Natural killer cell (primary cell): Measurements from ENCODE around the gene MROH7. TPM values are rescaled to one million over a fixed set of nuclear protein-coding genes. Genes with fewer than 3 reads are reported as not detected.

Experiments
- ATAC-seq, 3 donors: fragments of 150-1000 bp in 2 of 3; fragments of 200-7000 bp in 1 of 3; cut with Tn5 transposase; 1 replicate in 1 of 3; 2 replicates in 2 of 3; pipeline ENCODE4 v1.10.0; 2021; ENCODE audit warnings: mild to moderate bottlenecking in 2 of 3, moderate library complexity in 2 of 3
- DNase-seq, 2 donors: peaks; one replicate each; pipeline versions ENCODE4 v3.0.0 to v3.0.0-alpha.2; 2013 to 2021; ENCODE audit warnings: mixed read lengths in 1 of 2
- H3K27ac ChIP-seq: one replicate; pipeline ENCODE4 v1.5.1; 2013; ENCODE audit warnings: mild to moderate bottlenecking, low read length
- H3K27me3 ChIP-seq: one replicate; pipeline ENCODE4 v1.6.1; 2013; ENCODE audit warnings: low read length; ENCODE audit not compliant: control insufficient read depth, insufficient read depth
- H3K36me3 ChIP-seq: one replicate; pipeline ENCODE4 v1.6.1; 2013; ENCODE audit warnings: low read length; ENCODE audit not compliant: control insufficient read depth, insufficient read depth
- H3K4me1 ChIP-seq: one replicate; pipeline ENCODE4 v1.6.1; 2013; ENCODE audit warnings: low read length; ENCODE audit not compliant: control insufficient read depth, insufficient read depth
- H3K4me3 ChIP-seq: one replicate; pipeline ENCODE4 v1.5.1; 2013; ENCODE audit warnings: low read length
- H3K9me3 ChIP-seq: one replicate; pipeline ENCODE4 v1.6.1; 2013; ENCODE audit warnings: low read length; ENCODE audit not compliant: control insufficient read depth, insufficient read depth
- H3K27ac Mint-ChIP-seq, 2 donors: one replicate each; pipeline ENCODE4 v1.8.0; 2022; ENCODE audit warnings: mild to moderate bottlenecking in 2 of 2, mixed read lengths in 2 of 2, moderate library complexity in 1 of 2
- H3K27me3 Mint-ChIP-seq, 2 donors: one replicate each; pipeline ENCODE4 v1.8.0; 2022; ENCODE audit warnings: low read depth in 2 of 2, mixed read lengths in 2 of 2
- H3K36me3 Mint-ChIP-seq: one replicate; pipeline ENCODE4 v1.8.0; 2022; ENCODE audit warnings: mixed read lengths
- H3K4me1 Mint-ChIP-seq, 2 donors: one replicate each; pipeline ENCODE4 v1.8.0; 2022; ENCODE audit warnings: mixed read lengths in 2 of 2
- H3K4me3 Mint-ChIP-seq: one replicate; pipeline ENCODE4 v1.8.0; 2022; ENCODE audit warnings: mild to moderate bottlenecking, moderate library complexity, mixed read lengths
- H3K9me3 Mint-ChIP-seq, 2 donors: one replicate each; pipeline ENCODE4 v1.8.0; 2022; ENCODE audit warnings: mixed read lengths in 2 of 2
- WGBS: methylation state at CpG from one replicate; pipeline ENCODE4 v1.1.7; 2013; ENCODE audit warnings: missing lambda C conversion rate; ENCODE audit not compliant: insufficient coverage; 5-methylcytosine and 5-hydroxymethylcytosine counted together
- intact Hi-C: fragments of 100-400 bp; cut with micrococcal nuclease; formaldehyde crosslinking; loops from one replicate; pipeline ENCODE4 v1.14.2; 2022
- total RNA-seq, 4 donors: library from RNA; stranded (reverse); fragments of 120-200 nt in 1 of 4; gene quantifications; one replicate each; pipeline versions ENCODE4 v1.2.3 to v1.2.4, GENCODE V29; 2013 to 2022
- TF ChIP-seq, protein P1 (sequence below): fragments of 200-600 bp; IDR thresholded peaks from one replicate; pipeline ENCODE4 v1.8.0; 2022; ENCODE audit warnings: antibody characterized with exemption

The MROH7 gene
- total RNA-seq, 3 donors from 2014 or later (not counting 1 experiment from before 2014, with no cell fraction given): 0.16 to 0.88 (median 0.33) TPM

DNA sequence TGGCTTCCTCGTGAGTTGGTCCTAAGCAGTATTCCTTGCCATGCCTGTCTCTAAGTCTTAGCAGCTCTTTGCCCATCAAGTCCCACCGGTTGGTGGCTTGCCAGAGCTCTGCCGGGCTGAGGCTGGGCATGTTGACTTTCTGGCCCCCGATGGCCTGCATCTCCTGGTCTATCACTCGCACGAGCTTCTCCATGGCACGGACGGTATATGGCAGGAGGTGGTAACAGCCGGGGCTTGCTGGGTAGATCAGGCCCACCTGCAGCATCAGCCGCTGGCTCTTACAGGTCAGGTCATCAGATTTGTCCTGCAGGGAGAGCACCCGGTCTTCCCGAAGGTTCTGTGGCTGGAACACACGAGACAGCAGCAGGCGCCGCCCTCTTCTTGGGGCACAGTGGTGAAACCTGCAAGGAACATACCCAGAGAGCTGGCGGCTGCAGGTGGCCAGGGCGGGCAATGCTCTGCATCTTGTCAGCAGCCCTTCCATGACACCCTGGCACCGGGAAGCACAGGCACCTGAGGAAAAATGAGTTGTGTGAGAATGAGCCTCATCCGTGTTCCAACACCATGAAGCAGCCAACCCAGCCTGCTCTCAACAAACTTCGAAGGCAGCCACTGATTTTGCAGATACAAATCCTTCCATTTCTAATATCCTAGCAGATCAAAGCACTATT, 117.2 kb downstream of the MROH7 start:
- no peaks in the 10 kb centered on the region for H3K36me3 Mint-ChIP-seq
- H3K27ac Mint-ChIP-seq: no peak overlapping the region
- WGBS: 97% methylated on average over 20 of the region's 20 CpGs
- DNase-seq: no peak
- Histone ChIP-seq H3K4me3 (no peak overlapping the region), H3K27me3 (no peaks in the 10 kb centered on the region), H3K4me1 (peaks cover 4% of the 10 kb centered on the region), H3K27ac (no peak overlapping the region), H3K36me3 (peaks cover 11% of the 10 kb centered on the region), H3K9me3 (no peaks in the 10 kb centered on the region)
- TF ChIP-seq, protein P1, sequence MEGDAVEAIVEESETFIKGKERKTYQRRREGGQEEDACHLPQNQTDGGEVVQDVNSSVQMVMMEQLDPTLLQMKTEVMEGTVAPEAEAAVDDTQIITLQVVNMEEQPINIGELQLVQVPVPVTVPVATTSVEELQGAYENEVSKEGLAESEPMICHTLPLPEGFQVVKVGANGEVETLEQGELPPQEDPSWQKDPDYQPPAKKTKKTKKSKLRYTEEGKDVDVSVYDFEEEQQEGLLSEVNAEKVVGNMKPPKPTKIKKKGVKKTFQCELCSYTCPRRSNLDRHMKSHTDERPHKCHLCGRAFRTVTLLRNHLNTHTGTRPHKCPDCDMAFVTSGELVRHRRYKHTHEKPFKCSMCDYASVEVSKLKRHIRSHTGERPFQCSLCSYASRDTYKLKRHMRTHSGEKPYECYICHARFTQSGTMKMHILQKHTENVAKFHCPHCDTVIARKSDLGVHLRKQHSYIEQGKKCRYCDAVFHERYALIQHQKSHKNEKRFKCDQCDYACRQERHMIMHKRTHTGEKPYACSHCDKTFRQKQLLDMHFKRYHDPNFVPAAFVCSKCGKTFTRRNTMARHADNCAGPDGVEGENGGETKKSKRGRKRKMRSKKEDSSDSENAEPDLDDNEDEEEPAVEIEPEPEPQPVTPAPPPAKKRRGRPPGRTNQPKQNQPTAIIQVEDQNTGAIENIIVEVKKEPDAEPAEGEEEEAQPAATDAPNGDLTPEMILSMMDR: no peak
- no peaks in the 10 kb centered on the region for H3K27me3 Mint-ChIP-seq
- no peak overlapping the region for H3K4me3 Mint-ChIP-seq
- no peak for ATAC-seq
- intact Hi-C loops: no loop called here
- peaks cover 17 to 18% of the 10 kb centered on the region in 2 donors for H3K4me1 Mint-ChIP-seq
- no peaks in the 10 kb centered on the region for H3K9me3 Mint-ChIP-seq

Other genes starting within 250 kb of the MROH7 start
- 100 to 1,000 TPM; 162 to 224 (median 164) TPM for gene SSBP3, start 235.4 kb upstream of the MROH7 start, total RNA-seq
- 1 to 10 TPM in 1 of 3 donors, under 1 TPM in 2; 0.61 to 1.2 (median 0.85) TPM for gene ACOT11, start 93.6 kb upstream of the MROH7 start, total RNA-seq
- gene FAM151A, start 18.3 kb upstream of the MROH7 start, total RNA-seq: not detected
- 10 to 100 TPM in 1 of 3 donors, 1 to 10 TPM in 2; 7.8 to 13.6 (median 10.0) TPM for gene TTC4, start 74.1 kb downstream of the MROH7 start, total RNA-seq
- gene PARS2, start 122.7 kb downstream of the MROH7 start, total RNA-seq: 1 to 10 TPM in 1 of 3 donors, under 1 TPM in 2; 0.95 to 1.4 (median 0.96) TPM
- 10 to 100 TPM; 17.8 to 30.8 (median 26.5) TPM for gene TTC22, start 159.5 kb downstream of the MROH7 start, total RNA-seq
- gene DHCR24, start 245.4 kb downstream of the MROH7 start, total RNA-seq: 10 to 100 TPM in 2 of 3 donors, 1 to 10 TPM in 1; 8.7 to 17.2 (median 10.4) TPM